CD4-positive, alpha-beta T cell treated with Interleukin-6 at 100 ng/mL for 8 hours (primary cell): ENCODE results near the gene MESP1.

Source experiments
- DNase-seq: peaks from one replicate; pipeline ENCODE4 v3.0.0-alpha.2; 2020; ENCODE audit warnings: mixed read lengths, low spot score

Gene MESP1

GRCh38 chr15:89723031-89723430 is 28.0 kb downstream of the MESP1 start:
- DNase-seq: no peak

DNA sequence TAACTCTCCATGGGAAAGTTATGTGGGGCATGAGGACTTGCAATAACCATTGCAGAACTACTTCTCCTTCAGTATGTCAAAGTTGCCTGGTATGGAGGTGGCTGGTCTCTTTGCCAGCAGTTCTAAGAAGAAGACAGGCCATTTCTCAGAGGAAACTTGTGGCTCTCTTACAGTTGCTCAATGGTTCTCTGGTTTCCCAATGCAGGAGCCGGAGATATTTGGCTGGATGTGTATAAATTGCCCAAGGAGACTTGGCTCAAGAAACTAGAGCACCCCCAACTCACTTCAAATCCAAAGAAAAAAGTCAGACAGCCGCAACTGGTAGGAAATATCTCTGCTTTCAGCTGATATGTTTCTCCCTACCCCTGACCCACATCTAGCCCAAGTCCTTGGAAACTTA is 36.3 kb downstream of the MESP1 start:
- no peak for DNase-seq

DNA sequence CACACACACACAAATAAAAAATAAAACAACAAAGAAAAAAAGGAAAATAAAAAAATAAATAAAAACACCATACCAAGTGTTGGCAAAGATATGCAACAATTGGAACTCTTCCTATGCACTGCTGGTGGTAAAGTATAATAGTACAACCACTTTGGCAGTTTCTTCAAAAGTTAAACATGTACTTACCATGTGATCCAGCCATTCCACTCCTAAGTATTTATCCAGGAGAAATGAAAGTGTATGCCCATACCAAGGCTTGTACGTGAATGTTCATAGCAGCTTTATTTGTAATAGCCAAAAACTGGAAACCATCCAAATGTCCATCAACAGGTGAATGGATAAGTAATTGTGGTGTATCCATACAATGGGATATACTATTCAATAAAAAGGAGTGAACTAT is 43.5 kb downstream of the MESP1 start:
- no peak for DNase-seq

GRCh38 chr15:89704411-89704810 is 46.6 kb downstream of the MESP1 start:
- no peak for DNase-seq
